Activated B cell treated with CpG ODN at 0.5 μM for 24 hours (primary cell): ENCODE data around the gene TRAPPC6A. TPM values are rescaled to one million over a fixed set of nuclear protein-coding genes. Genes with fewer than 3 reads are reported as not detected.

Experiments
- ATAC-seq: fragments of 200-7000 bp; cut with Tn5 transposase; one replicate; pipeline ENCODE4 v1.10.0; 2021; ENCODE audit warnings: low read depth, mild to moderate bottlenecking, moderate library complexity
- CTCF ChIA-PET: fragments of 350-600 bp; sonication (Branson Sonifier 250); formaldehyde crosslinking; loops from one replicate; lab custom pipeline; 2021; ENCODE audit warnings: antibody characterized with exemption; lab: Charles Lee
- POLR2A ChIA-PET: fragments of 350-600 bp; sonication (Branson Sonifier 250); formaldehyde crosslinking; loops from one replicate; lab custom pipeline; 2021; ENCODE audit warnings: antibody characterized with exemption; lab: Charles Lee
- DNase-seq: peaks from one replicate; pipeline ENCODE4 v3.0.0; 2022
- H3K27ac Mint-ChIP-seq: one replicate; pipeline ENCODE4 v1.8.0; 2020; ENCODE audit warnings: mixed read lengths
- H3K27me3 Mint-ChIP-seq: one replicate; pipeline ENCODE4 v1.8.0; 2021; ENCODE audit warnings: mixed read lengths
- H3K36me3 Mint-ChIP-seq: one replicate; pipeline ENCODE4 v1.8.0; 2021; ENCODE audit warnings: low read depth, mixed read lengths
- H3K4me1 Mint-ChIP-seq: one replicate; pipeline ENCODE4 v1.8.0; 2021; ENCODE audit warnings: mixed read lengths
- H3K4me3 Mint-ChIP-seq: one replicate; pipeline ENCODE4 v1.8.0; 2020; ENCODE audit warnings: mild to moderate bottlenecking, mixed read lengths
- H3K9me3 Mint-ChIP-seq: one replicate; pipeline ENCODE4 v1.8.0; 2020; ENCODE audit warnings: mixed read lengths
- CTCF ChIP-seq: fragments of 200-600 bp; IDR thresholded peaks from one replicate; pipeline ENCODE4 v1.8.0; 2022; ENCODE audit warnings: antibody characterized with exemption, mild to moderate bottlenecking
- intact Hi-C: fragments of 100-400 bp; cut with micrococcal nuclease; formaldehyde crosslinking; loops from one replicate; pipeline ENCODE4 v1.15.1; 2024
- total RNA-seq: library from RNA; stranded (reverse); gene quantifications from 2 replicates; pipeline ENCODE4 v1.2.3, GENCODE V29; 2022

TRAPPC6A gene
- total RNA-seq, 1 donor from 2014 or later, result 56.0 TPM

GRCh38 chr19:45128146-45128545 is 49.9 kb downstream of the TRAPPC6A start:
- peaks cover 6% of the 10 kb centered on the region for H3K36me3 Mint-ChIP-seq
- H3K4me1 Mint-ChIP-seq, result peaks cover 23% of the 10 kb centered on the region
- POLR2A ChIA-PET, result no interaction called here

GRCh38 chr19:45126654-45127053 is 51.4 kb downstream of the TRAPPC6A start:
- no peak for TF ChIP-seq CTCF
- ATAC-seq (no peak), DNase-seq (no peak)
- POLR2A ChIA-PET, result no interaction called here
- Mint-ChIP-seq H3K9me3 (no peaks in the 10 kb centered on the region), H3K27me3 (no peaks in the 10 kb centered on the region), H3K27ac (no peak overlapping the region), H3K36me3 (peaks cover 6% of the 10 kb centered on the region), H3K4me1 (peaks cover 35% of the 10 kb centered on the region), H3K4me3 (no peak overlapping the region)
- intact Hi-C loops, result loop anchor here (1.0 to 5.0 kb wide), 2 partner anchors 34 to 137 kb away; partner anchors contain the start of gene PPP1R37
- CTCF ChIA-PET, result interaction anchor here (0.6 to 1.2 kb wide), 3 partner anchors 10 to 208 kb away, joined by 3 to 5 read pairs (median 3); no protein-coding TSS in a partner anchor

More at GRCh38 chr19:45128146-45128545, 49.9 kb downstream of the TRAPPC6A start:
- Mint-ChIP-seq H3K27ac (no peak overlapping the region), H3K9me3 (no peaks in the 10 kb centered on the region), H3K27me3 (no peaks in the 10 kb centered on the region), H3K4me3 (no peak overlapping the region)
- CTCF ChIA-PET, result no interaction called here
- ATAC-seq (no peak), DNase-seq (no peak)
- intact Hi-C loops, result loop anchor here (5.0 kb wide), 1 partner anchor 36 kb away; the partner anchor contains the start of gene PPP1R37
- no peak for TF ChIP-seq CTCF

GRCh38 chr19:45125975-45126493 is 52.0 kb downstream of the TRAPPC6A start:
- H3K9me3 Mint-ChIP-seq, result no peaks in the 10 kb centered on the region
- no peak overlapping the region for H3K27ac Mint-ChIP-seq
- no peaks in the 10 kb centered on the region for H3K27me3 Mint-ChIP-seq
- intact Hi-C loops, result loop anchor here (5.0 kb wide), 1 partner anchor 34 kb away; the partner anchor contains the start of gene PPP1R37
- TF ChIP-seq CTCF, result no peak
- ATAC-seq (peak; percentile 83), DNase-seq (peak; percentile 52)
- peaks cover 6% of the 10 kb centered on the region for H3K36me3 Mint-ChIP-seq
- no peak overlapping the region for H3K4me3 Mint-ChIP-seq
- POLR2A ChIA-PET, result interaction anchor here (1.2 to 1.7 kb wide), 2 partner anchors 34 to 50 kb away, joined by 4 to 5 read pairs; partner anchors contain the start of genes PPP1R37 and ZNF296
- CTCF ChIA-PET, result interaction anchor here (0.6 to 1.2 kb wide), 5 partner anchors 11 to 209 kb away, joined by 3 to 5 read pairs (median 3); no protein-coding TSS in a partner anchor
- peaks cover 37% of the 10 kb centered on the region for H3K4me1 Mint-ChIP-seq

GRCh38 chr19:45125360-45125759 is 52.7 kb downstream of the TRAPPC6A start:
- intact Hi-C loops, result loop anchor here (5.0 kb wide), 1 partner anchor 33 kb away; the partner anchor contains the start of gene PPP1R37
- DNase-seq (no peak), ATAC-seq (no peak)
- Mint-ChIP-seq H3K36me3 (peaks cover 6% of the 10 kb centered on the region), H3K9me3 (no peaks in the 10 kb centered on the region), H3K27ac (no peak overlapping the region), H3K4me1 (peaks cover 42% of the 10 kb centered on the region), H3K4me3 (no peak overlapping the region), H3K27me3 (no peaks in the 10 kb centered on the region)
- TF ChIP-seq CTCF, result no peak
- CTCF ChIA-PET, result interaction anchor here (0.8 to 1.3 kb wide), 3 partner anchors 12 to 66 kb away, joined by 3 to 4 read pairs (median 4); no protein-coding TSS in a partner anchor
- POLR2A ChIA-PET, result interaction anchor here (0.6 to 1.7 kb wide), 3 partner anchors 9 to 49 kb away, joined by 3 to 5 read pairs (median 4); partner anchors contain the start of genes PPP1R37 and ZNF296

- CTCF ChIA-PET, result no interaction called here
- POLR2A ChIA-PET, result interaction anchor here (1.7 kb wide), 1 partner anchor 48 kb away, joined by 4 read pairs; the partner anchor contains the start of gene ZNF296
- Mint-ChIP-seq H3K27me3 (no peaks in the 10 kb centered on the region), H3K27ac (no peak overlapping the region), H3K4me1 (peaks cover 54% of the 10 kb centered on the region), H3K36me3 (peaks cover 6% of the 10 kb centered on the region), H3K4me3 (no peak overlapping the region), H3K9me3 (no peaks in the 10 kb centered on the region)
- intact Hi-C loops, result no loop called here
- no peak for DNase-seq
- TF ChIP-seq CTCF, result no peak
- no peak for ATAC-seq
Measured at GRCh38 chr19:45124021-45124420, 54.0 kb downstream of the TRAPPC6A start.
